SK-N-SH (cell line): Measurements from ENCODE around the gene ESRRA. TPM values are rescaled to one million over a fixed set of nuclear protein-coding genes. Genes with fewer than 3 reads are reported as not detected.

ENCODE experiments used
- CTCF ChIA-PET: fragments of 300-600, 350-600 bp; formaldehyde crosslinking; extraction: SDS; loops from one replicate; lab custom pipeline; 2021; lab: Yijun Ruan, JAX
- POLR2A ChIA-PET: fragments of 350-600 bp; sonication (Branson Sonifier 250); formaldehyde crosslinking; extraction: SDS; loops from one replicate; lab custom pipeline; 2020; ENCODE audit warnings: antibody characterized with exemption, inconsistent platforms; lab: Yijun Ruan, JAX
- DNase-seq: peaks from one replicate; pipeline ENCODE4 v3.0.0; 2012
- H2AFZ ChIP-seq: fragments of 200-600 bp; sonication (generic); 2 replicates; pipeline ENCODE4 v1.8.1; 2016; ENCODE audit warnings: antibody characterized with exemption, mild to moderate bottlenecking, low read depth
- H3F3A ChIP-seq: fragments of 200-600 bp; sonication (generic); replicated peaks from 2 replicates; pipeline ENCODE3; 2016; ENCODE audit warnings: antibody characterized with exemption, mild to moderate bottlenecking; ENCODE audit not compliant: insufficient read depth
- H3K27ac ChIP-seq, 2 experiments: fragments of 200-500 bp in 1 of 2; fragments of 200-600 bp in 1 of 2; sonication (Bioruptor generic) in 1 of 2; sonication (generic), shearing (Covaris generic) in 1 of 2; 2 replicates each; pipeline versions ENCODE4 v1.5.1 to v1.6.1; 2014 to 2016; ENCODE audit warnings: low read depth in 2 of 2, inconsistent platforms in 1 of 2, low read length in 1 of 2, mild to moderate bottlenecking in 1 of 2, mixed read lengths in 1 of 2
- H3K27me3 ChIP-seq: fragments of 200-600 bp; sonication (generic), shearing (Covaris generic); 2 replicates; pipeline ENCODE4 v1.6.1; 2016; ENCODE audit warnings: mixed run types; ENCODE audit not compliant: insufficient read depth
- H3K36me3 ChIP-seq, 2 experiments: fragments of 200-500 bp in 1 of 2; fragments of 200-600 bp in 1 of 2; sonication (Bioruptor generic) in 1 of 2; sonication (generic) in 1 of 2; replicated peaks in 1 of 2; 2 replicates each; pipeline versions ENCODE3 to v1.5.1; 2014 to 2016; ENCODE audit warnings: low read length in 1 of 2, mild to moderate bottlenecking in 1 of 2; ENCODE audit not compliant: insufficient read depth in 2 of 2, control insufficient read depth in 1 of 2
- H3K4me1 ChIP-seq, 2 experiments: fragments of 200-500 bp in 1 of 2; fragments of 200-600 bp in 1 of 2; sonication (Bioruptor generic) in 1 of 2; sonication (generic), shearing (Covaris generic) in 1 of 2; 2 replicates each; pipeline versions ENCODE4 v1.5.1 to v1.6.1; 2014 to 2016; ENCODE audit warnings: low read depth in 1 of 2, low read length in 1 of 2, mixed run types in 1 of 2; ENCODE audit not compliant: insufficient read depth in 2 of 2, control insufficient read depth in 1 of 2
- H3K4me2 ChIP-seq: fragments of 200-600 bp; sonication (generic), shearing (Covaris generic); 2 replicates; pipeline ENCODE4 v1.6.1; 2017; ENCODE audit warnings: mixed run types
- H3K4me3 ChIP-seq, 2 experiments: fragments of 200-500 bp in 1 of 2; fragments of 200-600 bp in 1 of 2; sonication (Bioruptor generic) in 1 of 2; sonication (generic), shearing (Covaris generic) in 1 of 2; 2 replicates each; pipeline versions ENCODE4 v1.5.1 to v1.8.1; 2014 to 2016; ENCODE audit warnings: low read depth in 2 of 2, inconsistent platforms in 1 of 2, low read length in 1 of 2, mild to moderate bottlenecking in 1 of 2, mixed read lengths in 1 of 2, moderate library complexity in 1 of 2
- H3K79me2 ChIP-seq: fragments of 200-600 bp; sonication (generic); 2 replicates; pipeline ENCODE4 v1.8.1; 2017; ENCODE audit warnings: mild to moderate bottlenecking; ENCODE audit not compliant: insufficient read depth
- H3K9ac ChIP-seq: fragments of 200-600 bp; sonication (generic); 2 replicates; pipeline ENCODE4 v1.6.1; 2017; ENCODE audit warnings: mixed run types
- H3K9me2 ChIP-seq: fragments of 200-600 bp; sonication (generic); 2 replicates; pipeline ENCODE4 v1.6.1; 2017; ENCODE audit warnings: mixed run types
- H3K9me3 ChIP-seq: fragments of 200-600 bp; sonication (generic); 2 replicates; pipeline ENCODE4 v1.6.1; 2017; ENCODE audit warnings: mixed run types, mild to moderate bottlenecking, moderate library complexity
- H4K20me1 ChIP-seq: fragments of 200-600 bp; sonication (generic); 2 replicates; pipeline ENCODE4 v1.6.1; 2017; ENCODE audit warnings: mild to moderate bottlenecking, mixed run types; ENCODE audit not compliant: insufficient read depth
- CHD2 ChIP-seq: fragments of 150-350 bp; IDR thresholded peaks from 2 replicates; pipeline ENCODE4 v1.6.1; 2018; ENCODE audit warnings: low read length; ENCODE audit not compliant: partially characterized antibody
- CTCF ChIP-seq: fragments of 200-600 bp; sonication (generic); IDR thresholded peaks from 2 replicates; pipeline ENCODE4 v1.6.1; 2017; ENCODE audit warnings: antibody characterized with exemption, mild to moderate bottlenecking, moderate library complexity
- EP300 ChIP-seq, 2 experiments: IDR thresholded peaks; 2 replicates each; pipeline versions ENCODE4 v1.4.0 to v1.6.1; 2012; ENCODE audit warnings: borderline replicate concordance in 1 of 2, low read depth in 1 of 2, low read length in 1 of 2
- FOSL2 ChIP-seq: IDR thresholded peaks from 2 replicates; pipeline ENCODE4 v1.4.0; 2012; ENCODE audit warnings: low read depth, mild to moderate bottlenecking, moderate library complexity, borderline replicate concordance
- FOXJ3 ChIP-seq: sonication (generic); formaldehyde crosslinking; IDR thresholded peaks from 2 replicates; pipeline ENCODE4 v1.5.1; 2020; ENCODE audit warnings: mild to moderate bottlenecking, missing genetic modification reagents
- GABPA ChIP-seq: IDR thresholded peaks from 2 replicates; pipeline ENCODE4 v1.4.0; 2012; ENCODE audit warnings: low read depth, mild to moderate bottlenecking
- IRF3 ChIP-seq: fragments of 150-350 bp; IDR thresholded peaks from 2 replicates; pipeline ENCODE4 v1.6.1; 2016; ENCODE audit warnings: mild to moderate bottlenecking, low read depth, low read length
- MAX ChIP-seq: IDR thresholded peaks from 2 replicates; pipeline ENCODE4 v1.4.0; 2012; ENCODE audit warnings: low read depth
- MXI1 ChIP-seq: IDR thresholded peaks from 2 replicates; pipeline ENCODE4 v1.6.1; 2012; ENCODE audit warnings: mild to moderate bottlenecking, low read depth, low read length, improper control_type of control experiment
- NFIC ChIP-seq: IDR thresholded peaks from 2 replicates; pipeline ENCODE4 v1.4.0; 2012; ENCODE audit warnings: borderline replicate concordance
- PBX3 ChIP-seq: IDR thresholded peaks from 2 replicates; pipeline ENCODE4; 2012
- RAD21 ChIP-seq: IDR thresholded peaks from 2 replicates; pipeline ENCODE4 v1.6.1; 2012; ENCODE audit warnings: mild to moderate bottlenecking, low read length
- RFX5 ChIP-seq: IDR thresholded peaks from 2 replicates; pipeline ENCODE4 v1.6.1; 2012; ENCODE audit warnings: mild to moderate bottlenecking, improper control_type of control experiment, low read length
- RXRA ChIP-seq: IDR thresholded peaks from 2 replicates; pipeline ENCODE4 v1.4.0; 2012; ENCODE audit warnings: low read depth, mild to moderate bottlenecking, borderline replicate concordance
- SMC3 ChIP-seq: IDR thresholded peaks from 2 replicates; pipeline ENCODE4 v1.6.1; 2012; ENCODE audit warnings: low read depth, low read length, improper control_type of control experiment
- TCF12 ChIP-seq: IDR thresholded peaks from 2 replicates; pipeline ENCODE4 v1.4.0; 2012
- USF2 ChIP-seq: fragments of 150-350 bp; IDR thresholded peaks from 2 replicates; pipeline ENCODE4 v1.6.1; 2017; ENCODE audit warnings: antibody characterized with exemption, low read length, low read depth, borderline replicate concordance
- ZBTB33 ChIP-seq: IDR thresholded peaks from 2 replicates; pipeline ENCODE4 v1.4.0; 2012; ENCODE audit warnings: low read depth, borderline replicate concordance
- WGBS: methylation state at CpG from one replicate; pipeline ENCODE4 v1.1.6; 2017; ENCODE audit warnings: low lambda C conversion rate; 5-methylcytosine and 5-hydroxymethylcytosine counted together
- polyA plus RNA-seq, 3 experiments: library from polyadenylated mRNA; depleted of rRNA; stranded (reverse); fragments of >200 nt; gene quantifications; 2 replicates each; pipeline ENCODE4 v1.2.3, GENCODE V29; 2012

The ESRRA gene
- polyA plus RNA-seq, 1 of the 3 experiments (the other 2 are of a cell fraction): 27.8 TPM

- Histone ChIP-seq H4K20me1 (no peaks in the 10 kb centered on the region), H2AFZ (peak overlapping the region; percentile 71; the same call in 1 of the 2 replicates), H3F3A (peaks cover 12% of the 10 kb centered on the region), H3K36me3 (no peaks in the 10 kb centered on the region), H3K4me1 (peaks cover 4 to 6% of the 10 kb centered on the region in 2 experiments; a peak in 2 of 4 replicates), H3K4me2 (no peak overlapping the region), H3K27ac (no peak overlapping the region), H3K79me2 (no peaks in the 10 kb centered on the region)
- peak; percentile 65 for DNase-seq
- ChIA-PET CTCF (interaction anchor here (0.6 to 2.0 kb wide), 12 partner anchors 8 to 60 kb away, joined by 3 to 9 read pairs (median 3); partner anchors contain the start of genes ESRRA, PRDX5 and TRMT112), POLR2A (interaction anchor here (0.6 kb wide), 1 partner anchor 59 kb away, joined by 6 read pairs; no protein-coding TSS in a partner anchor)
- 46% methylated on average over 11 of the region's 20 CpGs for WGBS
- TF ChIP-seq FOSL2 (peak; percentile 42; the same call in 1 of the 2 replicates), RAD21 (peak; percentile 44), TCF12 (no peak), MXI1 (no peak), NFIC (peak; percentile 79), CTCF (peak; percentile 72), SMC3 (peak; percentile 34), MAX (peak; percentile 57; the same call in 1 of the 2 replicates)
- TF ChIP-seq, all 33 proteins: peak for 6
- H3K9me3 ChIP-seq: no peaks in the 10 kb centered on the region
- H3K9me2 ChIP-seq: no peaks in the 10 kb centered on the region
- H3K9ac ChIP-seq: no peak overlapping the region
- no peaks in the 10 kb centered on the region for H3K27me3 ChIP-seq
- H3K4me3 ChIP-seq: no peak overlapping the region
Observed at GRCh38 chr11:64331569-64332371, 26.4 kb downstream of the ESRRA start.

- Histone ChIP-seq H3K9ac (no peak overlapping the region), H3K9me3 (no peaks in the 10 kb centered on the region), H3K4me3 (no peak overlapping the region), H3K27ac (no peak overlapping the region), H4K20me1 (no peaks in the 10 kb centered on the region), H3K9me2 (no peaks in the 10 kb centered on the region), H3K4me1 (peaks cover 4 to 6% of the 10 kb centered on the region in 2 experiments; a peak in 2 of 4 replicates), H3K36me3 (no peaks in the 10 kb centered on the region), H3K27me3 (no peaks in the 10 kb centered on the region), H3K4me2 (no peak overlapping the region), H3K79me2 (no peaks in the 10 kb centered on the region), H3F3A (peaks cover 12% of the 10 kb centered on the region), H2AFZ (no peak overlapping the region)
- POLR2A ChIA-PET: no interaction called here
- WGBS: 87% methylated on average over 8 of the region's 8 CpGs
- no peak for DNase-seq
- CTCF ChIA-PET: interaction anchor here (0.9 to 2.0 kb wide), 3 partner anchors 19 to 22 kb away, joined by 3 to 7 read pairs (median 7); no protein-coding TSS in a partner anchor
- TF ChIP-seq GABPA (no peak), RXRA (no peak), SMC3 (no peak), MXI1 (no peak), FOXJ3 (CRISPR knock-in tag) (no peak), CHD2 (no peak), RFX5 (no peak), ZBTB33 (no peak), EP300 (IDR thresholded peaks at IDR 0.05; ENCODE audit: borderline replicate concordance in 1 of 2, low read depth in 1 of 2, low read length in 1 of 2) (no peak), IRF3 (no peak), PBX3 (no peak), USF2 (no peak)
Observed at GRCh38 chr11:64333556-64333955, 28.2 kb downstream of the ESRRA start.
